ENCODE results near the gene PM20D2. TPM values are rescaled to one million over a fixed set of nuclear protein-coding genes. Genes with fewer than 3 reads are reported as not detected.

Gene PM20D2
- total and polyA plus RNA-seq, 2 experiments from 2014 or later: 4.4 to 10.2 TPM

- H3K27me3 ChIP-seq (ENCODE audit: insufficient read depth): no peaks in the 10 kb centered on the region
- H4K20me1 ChIP-seq (replicated peaks; ENCODE audit: insufficient read depth): no peaks in the 10 kb centered on the region
- no peaks in the 10 kb centered on the region for H3K79me2 ChIP-seq (replicated peaks; ENCODE audit: insufficient read depth)
- no peak overlapping the region for H3K4me3 ChIP-seq
- no peak for DNase-seq (ENCODE audit: low spot score)
- H3K27ac Mint-ChIP-seq: no peak overlapping the region
- no peak for ATAC-seq
- no peak overlapping the region for H3K27ac ChIP-seq (ENCODE audit: low read depth)
- H3K36me3 Mint-ChIP-seq (ENCODE audit: low read depth): peaks cover 14% of the 10 kb centered on the region
- no peaks in the 10 kb centered on the region for H3F3A ChIP-seq (replicated peaks; ENCODE audit: low read depth)
- no peak overlapping the region for H2AFZ ChIP-seq
- peaks cover 21% of the 10 kb centered on the region for H3K9me3 Mint-ChIP-seq
- peaks cover 15% of the 10 kb centered on the region for H3K4me1 ChIP-seq (ENCODE audit: insufficient read depth)
- H3K4me3 Mint-ChIP-seq: no peak overlapping the region
- H3K4me2 ChIP-seq: no peak overlapping the region
- peaks cover 4% of the 10 kb centered on the region for H3K27me3 Mint-ChIP-seq (ENCODE audit: insufficient read depth, low read depth, poor library complexity)
- TF ChIP-seq ETS1 (IDR thresholded peaks at IDR 0.05) (no peak), CREB1 (CRISPR knock-in tag; IDR thresholded peaks at IDR 0.05; ENCODE audit: low read depth) (no peak)
- H3K4me1 Mint-ChIP-seq: peaks cover 23% of the 10 kb centered on the region
- H3K36me3 ChIP-seq (ENCODE audit: insufficient read depth): no peaks in the 10 kb centered on the region
- no peaks in the 10 kb centered on the region for H3K9me2 ChIP-seq (ENCODE audit: insufficient read depth)
Measured at GRCh38 chr6:89194559-89194958, 48.7 kb downstream of the PM20D2 start.

GRCh38 chr6:89197141-89197540 lies 51.3 kb downstream of the PM20D2 start:
- Mint-ChIP-seq H3K36me3 (ENCODE audit: low read depth) (peaks cover 14% of the 10 kb centered on the region), H3K9me3 (peaks cover 21% of the 10 kb centered on the region), H3K4me3 (no peak overlapping the region), H3K4me1 (peaks cover 8% of the 10 kb centered on the region), H3K27me3 (ENCODE audit: insufficient read depth, low read depth, poor library complexity) (peaks cover 3% of the 10 kb centered on the region), H3K27ac (no peak overlapping the region)
- Histone ChIP-seq H3F3A (replicated peaks; ENCODE audit: low read depth) (no peaks in the 10 kb centered on the region), H3K9me2 (ENCODE audit: insufficient read depth) (no peaks in the 10 kb centered on the region), H2AFZ (no peak overlapping the region), H3K27ac (ENCODE audit: low read depth) (no peak overlapping the region), H3K36me3 (ENCODE audit: insufficient read depth) (no peaks in the 10 kb centered on the region), H3K27me3 (ENCODE audit: insufficient read depth) (no peaks in the 10 kb centered on the region), H3K4me3 (no peak overlapping the region), H3K4me2 (no peak overlapping the region), H3K4me1 (ENCODE audit: insufficient read depth) (no peaks in the 10 kb centered on the region; the same call in 1 of the 2 replicates), H3K79me2 (replicated peaks; ENCODE audit: insufficient read depth) (no peaks in the 10 kb centered on the region), H4K20me1 (replicated peaks; ENCODE audit: insufficient read depth) (no peaks in the 10 kb centered on the region)
- ATAC-seq (no peak), DNase-seq (ENCODE audit: low spot score) (no peak)
- TF ChIP-seq ZNF114 (CRISPR knock-in tag; IDR thresholded peaks at IDR 0.05) (no peak), CREB1 (CRISPR knock-in tag; IDR thresholded peaks at IDR 0.05; ENCODE audit: low read depth) (no peak), STAT1 (IDR thresholded peaks at IDR 0.05; ENCODE audit: unreplicated experiment) (no peak), ETS1 (IDR thresholded peaks at IDR 0.05) (no peak), ZNF462 (CRISPR knock-in tag; IDR thresholded peaks at IDR 0.05) (no peak), EZH2phosphoT487 (IDR thresholded peaks at IDR 0.05; ENCODE audit: unreplicated experiment) (no peak), ZNF331 (CRISPR knock-in tag; IDR thresholded peaks at IDR 0.05; ENCODE audit: low read depth) (no peak), NANOG (IDR thresholded peaks at IDR 0.05; ENCODE audit: borderline replicate concordance) (no peak), CTCF (conservative IDR thresholded peaks at IDR 0.05; ENCODE audit: low read depth in 2 of 2) (no peak), POLR2AphosphoS5 (IDR thresholded peaks at IDR 0.05; ENCODE audit: low read depth) (no peak), EZH2 (IDR thresholded peaks at IDR 0.05; ENCODE audit: low read depth, unreplicated experiment) (no peak)

Data from GM23338 (cell line).